Amniotic stem cell (primary cell): ENCODE data around the gene OR6B2.
A peak's percentile ranks its signal among the peaks of the same experiment; 100 is the strongest.
"Not testable (repeated sequence)": the region's sequence is repeated elsewhere in the genome, so short reads cannot be mapped to it uniquely, and the experiment has no call there.

Experiments
- DNase-seq: peaks from one replicate; lab custom pipeline; 2025; lab: John Stamatoyannopoulos, UW

The OR6B2 gene

DNA sequence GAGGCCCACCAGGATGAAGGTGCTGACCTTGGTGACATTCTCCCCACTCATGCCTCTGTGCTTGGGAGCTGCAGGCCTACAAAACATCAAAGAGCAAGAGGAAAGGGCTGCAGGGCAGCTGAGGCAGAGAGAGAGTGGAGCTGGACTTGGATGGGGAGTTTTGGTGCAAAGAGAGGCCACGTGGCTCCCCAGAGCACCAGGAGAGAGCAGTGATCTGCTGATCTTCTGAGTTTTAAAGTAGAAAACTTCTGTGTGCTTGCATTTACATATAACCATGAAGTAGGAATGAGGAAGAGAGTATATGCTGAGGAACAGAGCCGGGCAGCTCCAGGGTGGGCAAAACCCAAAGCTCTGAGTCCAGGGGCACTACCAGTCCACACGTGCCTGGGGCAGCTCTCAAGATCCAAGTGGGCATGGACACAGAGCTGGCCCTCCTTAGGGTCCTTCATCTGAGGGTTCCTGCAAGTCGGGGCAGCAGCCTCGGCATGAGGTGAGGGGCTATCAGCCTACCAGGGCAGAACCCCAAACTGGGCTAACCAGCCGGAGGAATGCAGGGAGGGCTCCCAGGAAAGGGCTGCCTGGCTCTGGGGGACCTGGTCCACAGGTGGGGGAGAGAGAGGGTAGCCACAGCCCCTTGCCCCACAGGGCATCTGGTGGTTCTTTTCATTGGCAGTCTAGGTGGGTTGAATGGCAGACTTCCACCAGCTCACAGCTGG is at the start of gene OR6B2:
OR6B2 (minus strand) TSS at position 51 of the 716 bp plus-strand sequence; CDS start at position 51, 0 bp downstream.
- DNase-seq = no peak

DNA sequence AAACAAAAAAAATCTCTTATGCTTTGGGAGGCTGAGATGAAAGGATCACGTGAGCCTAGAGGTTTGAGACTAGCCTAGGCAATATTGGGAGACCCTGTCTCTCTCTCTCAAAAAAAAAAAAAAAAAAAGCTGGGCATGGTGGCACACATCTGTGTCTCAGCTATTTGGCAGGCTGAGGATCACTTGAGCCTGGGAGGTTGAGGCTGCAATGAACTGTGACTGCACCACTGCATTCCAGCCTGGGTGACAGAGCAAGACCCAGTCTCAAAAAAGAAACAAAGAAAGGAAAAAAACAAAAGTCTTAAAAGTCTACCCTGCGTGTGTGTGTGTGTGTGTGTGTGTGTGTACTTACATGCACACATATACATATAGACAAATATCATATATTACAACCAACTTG is 48.4 kb upstream of the OR6B2 start:
- no peak for DNase-seq

DNA sequence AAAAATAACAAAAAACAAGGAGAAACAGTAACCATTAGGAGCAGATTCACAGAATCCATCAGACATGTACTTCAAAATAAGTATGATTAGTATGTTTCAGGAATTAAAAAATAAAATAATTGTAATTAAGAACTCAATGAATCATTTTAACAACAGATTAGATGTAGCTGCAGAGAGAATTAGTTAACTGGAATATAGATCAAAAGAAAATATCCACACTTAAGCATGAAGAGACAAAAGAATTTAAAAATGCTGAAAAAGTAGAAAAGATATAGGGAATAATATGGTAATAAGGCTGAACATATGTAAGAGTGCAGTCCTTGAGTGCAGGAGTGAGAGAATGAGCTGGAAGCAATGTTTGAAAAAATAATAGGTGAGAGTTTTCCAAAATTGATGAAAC is 47.2 kb upstream of the OR6B2 start:
- no peak for DNase-seq

DNA sequence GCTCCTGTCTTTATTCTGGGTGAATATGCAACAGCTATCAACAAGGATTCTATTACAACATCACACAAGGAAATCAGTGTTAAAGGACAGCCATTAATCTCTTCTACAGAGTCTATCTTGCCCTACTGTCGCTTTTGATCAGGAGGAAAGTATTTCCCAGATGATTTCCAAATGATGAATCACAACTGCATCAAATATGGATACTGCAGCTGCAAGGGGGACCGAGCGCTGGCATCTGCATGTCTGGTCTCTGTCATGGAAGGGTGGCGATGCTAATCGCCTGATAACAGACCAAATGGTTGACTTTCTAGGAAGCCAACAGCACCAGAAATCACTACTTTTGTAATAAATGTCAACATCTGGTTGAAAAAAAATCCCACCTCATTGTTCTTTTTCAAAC is 44.3 kb upstream of the OR6B2 start:
- no peak for DNase-seq

DNA sequence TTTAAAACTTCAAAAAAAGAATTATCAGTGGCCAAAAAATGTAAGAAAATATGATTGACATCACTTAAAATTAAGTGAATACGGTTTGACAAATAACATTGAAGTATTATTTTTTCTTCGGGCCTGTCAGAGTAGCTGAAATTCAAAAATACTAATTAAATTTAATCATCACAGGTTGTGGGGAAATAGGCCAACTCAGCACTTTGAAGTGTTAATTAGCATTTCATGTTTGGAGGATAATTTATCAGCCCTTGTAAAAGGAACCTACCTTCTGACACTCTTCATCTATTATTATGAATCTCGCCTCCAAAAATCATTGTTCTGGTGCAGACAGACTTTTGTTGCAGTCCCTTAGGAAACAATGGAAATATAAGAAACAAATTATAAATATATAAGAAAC is 40.7 kb upstream of the OR6B2 start:
- no peak for DNase-seq

DNA sequence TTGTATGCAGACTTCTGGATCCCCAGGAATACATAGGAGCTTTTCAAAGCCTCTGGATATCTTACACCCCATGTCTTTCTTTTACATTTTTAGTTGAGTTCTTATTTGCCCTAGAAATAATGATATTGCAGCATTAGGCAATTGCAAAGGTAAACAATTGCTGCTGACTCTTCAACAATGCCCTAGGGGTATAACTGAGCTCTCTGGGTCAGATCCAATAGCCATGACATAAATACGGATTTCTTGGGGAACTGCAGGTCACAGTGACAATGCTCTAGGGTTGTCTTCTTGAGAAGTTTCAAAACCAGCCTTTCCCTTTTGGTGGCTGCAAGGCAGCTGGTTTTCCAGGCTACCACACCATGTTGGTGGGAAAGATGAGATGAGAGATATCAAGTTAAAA is 39.6 kb upstream of the OR6B2 start:
- DNase-seq = no peak

DNA sequence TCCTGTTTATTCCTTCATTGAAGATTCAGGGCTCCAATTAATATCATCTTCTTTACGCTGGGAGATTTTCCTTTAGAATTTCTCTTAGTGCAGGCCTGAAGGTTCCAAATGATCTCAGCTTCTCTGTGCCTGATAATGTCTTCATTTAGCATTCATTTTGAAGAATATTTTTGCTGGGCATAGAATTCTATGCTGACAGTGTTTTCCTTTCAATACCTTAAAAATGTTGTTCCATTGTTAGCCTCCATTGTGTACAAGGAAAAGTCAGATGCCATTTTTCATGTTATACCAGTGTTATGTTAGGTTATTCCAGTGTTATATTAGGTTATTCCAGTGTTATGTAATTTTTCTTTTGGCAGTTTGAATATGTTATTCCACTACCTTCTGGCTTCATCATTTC is 38.0 kb upstream of the OR6B2 start:
- no peak for DNase-seq

DNA sequence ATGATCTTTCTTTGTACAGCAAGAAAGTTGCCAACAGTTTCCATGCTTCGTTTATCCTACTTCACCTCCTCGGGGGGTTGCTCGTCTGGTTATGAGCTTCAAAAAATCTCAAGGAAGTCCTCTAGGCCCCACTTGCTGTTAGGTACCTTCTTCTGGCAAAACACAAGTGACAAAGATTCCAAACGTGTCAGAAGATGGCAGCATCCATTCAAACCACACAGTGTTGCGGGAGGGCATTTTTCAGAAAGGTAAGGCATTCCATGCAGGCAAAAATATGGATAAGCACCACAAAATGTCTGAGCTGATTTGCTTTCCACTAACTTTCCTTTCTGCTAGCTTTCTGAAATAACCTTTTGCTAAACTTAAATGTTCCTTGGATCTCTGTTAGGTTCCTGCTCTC is 36.3 kb upstream of the OR6B2 start:
- DNase-seq = no peak

DNA sequence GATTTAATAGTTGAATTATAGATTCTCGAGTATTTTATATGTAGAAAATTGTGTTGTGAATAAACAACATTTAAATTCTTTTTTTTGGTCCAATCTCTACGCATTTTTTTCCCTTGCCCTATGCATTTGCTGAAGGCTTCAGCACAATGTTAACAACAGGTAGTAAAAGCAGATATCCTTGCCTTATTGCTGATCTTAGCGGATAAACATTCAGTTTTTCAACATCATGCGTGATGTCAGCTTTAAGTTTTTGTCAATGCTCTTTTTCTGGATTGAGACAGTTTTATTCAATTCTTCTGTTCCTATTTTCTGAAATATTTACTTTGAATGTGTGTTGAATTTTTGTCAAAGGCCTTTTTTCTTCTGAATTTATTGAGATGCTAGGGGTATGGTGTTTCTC is 34.7 kb upstream of the OR6B2 start:
- no peak for DNase-seq

DNA sequence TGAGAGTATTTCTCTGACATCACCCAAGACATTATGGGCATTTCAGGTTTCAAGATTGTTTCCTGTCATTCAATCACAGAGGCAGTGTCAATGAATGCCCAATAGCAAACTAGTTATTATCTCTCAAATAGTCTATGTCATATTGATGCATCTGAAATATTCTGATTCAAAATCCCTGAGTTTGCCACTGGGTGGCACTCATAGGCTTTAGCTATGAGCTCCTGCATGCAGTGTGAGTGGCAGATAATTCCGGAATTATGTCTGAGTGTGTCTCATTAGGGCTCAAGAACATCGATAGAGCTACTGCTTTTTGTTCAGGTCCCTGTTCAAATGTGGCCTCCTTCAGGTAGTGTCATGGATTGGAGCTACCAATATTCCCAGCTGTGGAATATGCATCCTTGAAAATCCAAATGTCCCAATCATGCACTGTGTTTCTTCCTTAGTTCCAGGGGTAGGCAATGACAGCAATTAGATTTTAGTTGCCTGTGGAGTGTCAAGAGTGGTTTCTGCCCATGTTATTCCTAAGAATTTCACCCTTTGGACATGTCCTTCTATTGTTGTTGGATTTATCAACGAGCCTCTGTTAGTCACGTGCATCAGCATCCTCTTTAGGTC is 30.9 kb upstream of the OR6B2 start:
- peak; percentile 50 for DNase-seq

DNA sequence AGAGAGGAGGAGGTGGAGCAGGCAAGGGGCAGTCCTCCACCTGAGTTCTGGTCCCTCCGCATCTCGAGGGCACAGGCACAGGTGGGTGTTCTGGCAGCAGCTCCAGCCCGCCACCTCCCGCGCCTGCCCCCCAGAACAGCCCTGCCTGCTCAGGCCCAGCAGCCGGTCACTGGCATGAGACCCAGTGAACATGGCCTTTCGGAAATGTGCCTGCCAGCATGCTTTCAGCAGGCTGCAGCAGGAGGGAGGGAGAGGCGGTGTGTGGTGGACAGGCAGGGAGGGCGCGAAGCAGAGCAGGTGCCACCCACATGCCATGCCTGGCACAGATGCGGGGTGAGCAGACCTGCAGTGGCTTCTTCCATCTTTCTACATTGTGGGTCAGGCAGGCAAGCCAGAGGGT is 26.4 kb upstream of the OR6B2 start:
- no peak for DNase-seq

DNA sequence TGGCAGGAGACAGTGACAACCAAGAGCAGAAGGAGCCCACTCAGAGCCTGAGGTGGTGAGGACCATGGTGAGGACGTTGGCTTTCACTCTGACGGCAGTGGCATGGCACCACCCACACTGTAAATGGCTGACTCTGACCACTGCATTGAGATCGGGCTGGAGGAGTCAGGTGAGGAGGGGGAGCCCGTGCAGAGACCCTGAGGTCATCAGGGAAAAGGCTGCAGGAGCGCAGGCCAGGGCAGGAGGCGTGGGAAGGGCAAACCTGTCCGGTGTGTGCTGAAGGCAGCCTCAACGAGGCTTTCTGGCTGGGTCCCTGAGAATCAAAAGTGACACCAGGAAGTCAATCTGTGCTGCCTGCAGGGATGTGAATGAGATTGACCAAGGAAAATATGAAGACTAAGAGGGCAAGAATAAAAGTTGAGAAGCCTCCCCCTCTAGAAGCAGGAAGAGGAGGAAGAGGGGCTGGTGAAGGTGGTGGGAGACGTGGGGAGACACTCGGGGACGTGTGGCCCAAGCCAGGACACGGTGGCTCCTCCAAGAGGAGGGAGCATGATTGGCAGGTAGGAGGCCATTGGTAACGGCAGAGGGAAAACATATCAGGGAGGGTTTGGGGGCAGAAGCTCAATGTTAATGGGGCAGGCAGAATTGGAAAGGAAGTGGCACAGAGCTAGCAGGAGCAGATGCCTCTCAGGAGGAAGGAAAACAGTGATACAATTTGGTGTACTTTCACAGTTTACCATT is 25.1 kb upstream of the OR6B2 start:
- DNase-seq = no peak

DNA sequence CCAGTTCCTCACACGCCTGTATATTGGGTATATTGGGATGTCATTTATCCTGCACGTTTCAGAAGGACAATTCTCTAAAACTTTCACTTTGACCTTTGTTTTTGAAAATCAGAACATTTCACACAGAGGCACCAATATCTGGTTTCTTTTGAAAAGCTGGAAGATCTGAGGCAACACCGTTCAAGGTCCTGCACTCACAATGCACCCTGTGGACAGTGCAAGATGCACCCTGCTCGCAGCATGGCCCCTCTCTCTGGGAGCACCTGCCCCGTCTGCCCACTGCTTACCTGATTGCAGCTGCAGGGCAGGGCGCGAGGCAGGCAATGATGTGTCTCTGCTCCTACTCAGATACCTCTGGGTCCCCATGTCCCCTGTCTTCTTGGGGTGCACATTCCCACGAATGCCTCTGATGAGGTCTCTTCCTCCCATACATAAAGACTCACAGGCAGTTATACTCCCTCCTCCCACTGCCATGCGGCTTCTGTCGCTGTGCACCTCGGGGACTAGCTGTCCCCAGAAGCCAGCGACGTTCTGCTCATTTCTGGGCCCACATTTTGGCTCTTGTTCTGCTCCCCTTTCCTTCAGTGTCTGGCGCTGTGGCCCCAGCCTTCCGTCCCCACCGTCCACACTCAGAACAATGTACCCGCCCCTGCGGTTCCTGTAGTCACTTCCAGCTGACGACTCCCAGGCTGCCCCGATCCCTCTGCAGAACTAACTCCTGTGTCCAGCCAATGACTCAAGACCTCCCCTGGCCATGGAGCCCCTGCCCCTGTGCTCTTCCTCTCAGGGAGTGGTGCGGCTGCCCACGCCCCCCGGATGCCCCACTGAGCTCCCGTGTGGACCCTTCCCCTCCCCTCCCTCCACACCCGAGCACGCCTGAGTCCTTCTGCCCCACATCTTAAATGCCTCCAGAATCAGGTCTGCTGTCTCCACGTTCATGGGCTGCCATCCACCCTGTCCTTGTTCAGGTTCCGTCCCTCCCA is 23.2 kb upstream of the OR6B2 start, which contains the start of gene OR6B3:
OR6B3 (minus strand) TSS at position 349 of the 983 bp plus-strand sequence.
- no peak for DNase-seq

DNA sequence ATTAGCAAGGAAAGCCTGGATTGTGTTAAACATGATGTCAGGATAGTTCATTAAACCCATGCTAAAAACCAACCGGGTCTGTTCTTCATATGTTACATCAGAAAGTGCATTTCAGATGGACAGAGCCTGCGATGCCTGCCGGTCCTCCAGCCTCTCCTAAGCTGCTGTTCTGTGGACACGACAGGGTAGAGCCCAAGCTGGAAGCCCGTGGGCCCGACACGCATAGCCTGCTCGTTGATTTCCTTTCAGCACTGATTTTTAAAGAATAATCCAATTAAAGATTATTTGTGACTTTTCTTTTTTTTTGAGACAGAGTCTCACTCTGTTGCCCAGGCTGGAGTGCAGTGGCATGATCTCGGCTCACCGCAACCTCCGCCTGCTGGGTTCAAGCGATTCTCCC is 22.3 kb upstream of the OR6B2 start:
- no peak for DNase-seq

DNA sequence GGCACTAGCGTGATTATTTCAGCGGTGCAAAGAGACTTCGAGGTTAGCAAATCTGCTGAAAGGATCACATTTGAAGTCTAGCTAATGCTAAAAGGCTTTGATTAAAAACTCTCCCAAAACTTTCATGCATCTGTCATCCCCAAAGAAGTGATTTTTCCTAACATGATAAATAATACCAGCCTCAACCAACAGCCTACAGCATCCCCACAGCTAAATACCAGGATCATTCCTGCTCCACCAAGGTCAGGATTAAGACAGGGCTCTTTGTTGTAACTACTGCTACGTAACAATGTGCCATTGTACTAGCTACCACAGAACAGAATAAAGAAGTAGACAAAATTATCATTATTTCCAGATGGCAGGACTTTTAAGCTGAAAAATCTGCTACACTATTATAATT is 21.5 kb upstream of the OR6B2 start:
- no peak for DNase-seq

DNA sequence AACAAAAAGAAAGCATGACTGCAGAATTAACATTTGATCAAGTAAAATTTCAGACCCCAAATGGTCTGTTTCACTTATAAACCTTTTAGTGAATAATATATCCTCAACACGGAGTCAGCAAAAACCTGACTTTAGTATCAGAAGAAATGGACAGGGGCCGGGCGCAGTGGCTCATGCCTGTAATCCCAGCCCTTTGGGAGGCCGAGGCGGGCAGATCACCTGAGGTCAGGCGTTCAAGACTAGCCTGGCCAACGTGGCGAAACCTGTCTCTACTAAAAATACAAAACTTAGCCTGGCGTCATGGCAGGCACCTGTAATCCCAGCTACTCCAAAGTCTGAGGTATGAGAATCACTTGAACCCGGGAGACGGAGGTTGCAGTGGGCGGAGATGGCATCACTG is 20.0 kb upstream of the OR6B2 start:
- no peak for DNase-seq

DNA sequence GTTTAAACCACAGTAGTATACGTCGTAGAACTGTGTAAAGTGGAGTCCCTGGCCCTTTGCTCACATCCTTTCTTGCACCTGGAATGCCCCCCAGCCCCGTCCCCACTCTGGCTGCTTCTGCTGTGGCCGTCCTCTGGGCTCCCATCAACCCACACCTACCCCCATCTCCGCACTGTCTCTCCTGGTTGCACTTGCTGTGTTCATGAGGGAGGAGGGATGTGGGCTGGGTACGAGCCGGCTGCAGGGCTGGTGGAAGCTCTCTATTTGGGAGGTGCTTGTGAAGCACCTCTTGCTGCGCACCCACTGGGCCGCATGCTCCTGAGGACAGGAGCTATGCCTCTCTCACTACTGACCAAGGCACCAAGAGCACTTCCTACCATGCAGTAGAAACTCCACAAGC is 18.0 kb upstream of the OR6B2 start:
- DNase-seq = no peak

DNA sequence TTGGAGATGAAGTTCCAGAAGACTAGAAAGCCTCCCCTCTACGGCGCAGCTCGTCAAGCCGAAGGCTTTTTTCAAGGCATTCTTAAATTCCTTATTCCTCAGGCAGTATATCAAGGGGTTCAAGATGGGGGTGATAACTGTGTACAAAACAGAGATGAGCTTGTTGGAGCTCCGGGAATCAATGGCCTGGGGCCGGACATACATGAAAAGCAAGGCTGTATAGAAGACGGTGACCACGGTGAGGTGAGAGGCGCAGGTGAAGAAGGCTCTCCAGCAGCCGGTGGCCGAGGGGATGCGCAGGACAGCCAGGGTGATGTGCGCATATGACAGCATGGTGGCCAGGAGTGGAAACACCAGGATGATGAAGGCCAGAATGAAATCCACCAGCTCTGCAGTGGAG is 14.9 kb upstream of the OR6B2 start:
- DNase-seq = no peak

DNA sequence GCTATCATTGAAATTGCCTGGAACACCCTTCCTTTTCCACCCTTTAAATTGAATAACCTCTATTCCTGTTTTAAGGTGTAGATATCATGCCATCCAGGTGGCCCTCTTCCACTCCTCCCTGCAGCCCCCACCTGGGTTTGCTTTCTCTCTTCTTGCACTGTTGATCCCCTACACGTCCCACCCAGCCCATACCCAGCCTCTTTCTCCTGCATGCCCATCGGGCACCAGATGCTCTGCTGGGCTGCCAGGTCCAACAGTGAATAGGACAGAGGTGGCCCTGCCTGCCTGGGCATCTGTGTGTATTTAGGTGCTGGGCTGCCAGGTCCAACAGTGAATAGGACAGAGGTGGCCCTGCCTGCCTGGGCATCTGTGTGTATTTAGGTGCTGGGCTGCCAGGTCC is 13.9 kb upstream of the OR6B2 start:
- DNase-seq = not testable (repeated sequence)

DNA sequence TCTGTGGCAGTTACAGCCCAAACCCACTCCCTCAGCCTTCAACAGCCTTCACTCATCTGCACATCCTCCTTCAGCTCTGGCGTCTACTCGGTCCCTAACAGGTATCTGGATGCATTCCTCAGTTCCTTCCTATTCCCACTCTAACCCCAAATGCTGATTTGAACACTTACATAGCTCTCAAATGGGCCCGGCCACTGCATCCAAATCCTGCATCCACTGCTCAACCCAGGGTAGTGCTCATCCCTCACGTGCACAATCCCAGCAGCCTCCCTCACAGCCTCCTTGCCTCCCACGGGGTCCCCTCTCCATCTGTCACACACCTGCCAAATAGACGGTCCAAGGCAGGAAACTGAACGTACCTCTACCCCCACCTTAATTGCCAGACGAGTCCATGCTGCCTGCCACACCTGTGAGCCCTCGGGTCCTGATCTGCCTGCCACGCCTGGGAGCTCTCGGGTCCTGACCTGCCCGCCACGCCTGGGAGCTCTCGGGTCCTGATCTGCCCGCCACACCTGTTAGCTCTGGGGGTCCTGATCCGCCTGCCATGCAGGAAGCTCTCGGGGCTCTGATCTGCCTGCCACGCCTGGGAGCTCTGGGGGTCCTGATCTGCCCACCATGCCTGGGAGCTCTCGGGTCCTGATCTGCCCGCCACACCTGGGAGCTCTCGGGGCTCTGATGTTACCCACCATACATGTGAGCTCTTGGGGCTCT is 13.2 kb upstream of the OR6B2 start:
- no peak for DNase-seq

DNA sequence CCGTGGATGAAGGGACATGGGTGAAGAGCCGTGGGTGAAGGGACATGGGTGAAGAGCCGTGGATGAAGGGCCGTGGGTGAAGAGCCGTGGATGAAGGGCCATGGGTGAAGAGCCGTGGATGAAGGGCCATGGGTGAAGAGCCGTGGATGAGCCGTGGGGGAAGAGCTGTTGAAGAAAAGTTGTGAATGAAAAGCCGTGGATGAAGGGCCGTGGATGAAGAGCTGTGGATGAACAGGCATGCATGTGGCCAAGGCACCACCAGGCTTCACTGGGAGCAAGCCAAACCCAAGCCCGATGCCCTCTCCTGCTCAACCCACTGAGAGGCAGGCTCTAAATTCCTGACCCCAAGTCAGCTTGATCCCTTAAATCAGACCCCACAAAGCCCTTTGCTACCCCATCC is 12.5 kb upstream of the OR6B2 start:
- no peak for DNase-seq
